ENCODE measurements around the gene ZSWIM3. TPM values are rescaled to one million over a fixed set of nuclear protein-coding genes. Genes with fewer than 3 reads are reported as not detected.

The ZSWIM3 gene
- total and polyA plus RNA-seq, 8 donors, result 0.46 to 2.2 (median 1.3) TPM

GRCh38 chr20:45832619-45833018, 24.8 kb upstream of the ZSWIM3 start:
- DNase-seq (no peak), ATAC-seq (no peak), FAIRE-seq (no peak)
- Histone ChIP-seq H3K27ac (peak overlapping the region in 1 of 4 donors; percentile 65), H3K9me3 (no peaks in the 10 kb centered on the region), H3K36me3 (no peaks in the 10 kb centered on the region), H3K27me3 (no peaks in the 10 kb centered on the region), H3K4me1 (no peaks in the 10 kb centered on the region), H3K4me3 (no peak overlapping the region)
- no peak for TF ChIP-seq CTCF (IDR thresholded peaks at IDR 0.05)
- 86 to 92% methylated on average over 4 of the region's 4 CpGs for WGBS, 2 donors
- intact Hi-C loops (cut with DNase I), result no loop called here

DNA sequence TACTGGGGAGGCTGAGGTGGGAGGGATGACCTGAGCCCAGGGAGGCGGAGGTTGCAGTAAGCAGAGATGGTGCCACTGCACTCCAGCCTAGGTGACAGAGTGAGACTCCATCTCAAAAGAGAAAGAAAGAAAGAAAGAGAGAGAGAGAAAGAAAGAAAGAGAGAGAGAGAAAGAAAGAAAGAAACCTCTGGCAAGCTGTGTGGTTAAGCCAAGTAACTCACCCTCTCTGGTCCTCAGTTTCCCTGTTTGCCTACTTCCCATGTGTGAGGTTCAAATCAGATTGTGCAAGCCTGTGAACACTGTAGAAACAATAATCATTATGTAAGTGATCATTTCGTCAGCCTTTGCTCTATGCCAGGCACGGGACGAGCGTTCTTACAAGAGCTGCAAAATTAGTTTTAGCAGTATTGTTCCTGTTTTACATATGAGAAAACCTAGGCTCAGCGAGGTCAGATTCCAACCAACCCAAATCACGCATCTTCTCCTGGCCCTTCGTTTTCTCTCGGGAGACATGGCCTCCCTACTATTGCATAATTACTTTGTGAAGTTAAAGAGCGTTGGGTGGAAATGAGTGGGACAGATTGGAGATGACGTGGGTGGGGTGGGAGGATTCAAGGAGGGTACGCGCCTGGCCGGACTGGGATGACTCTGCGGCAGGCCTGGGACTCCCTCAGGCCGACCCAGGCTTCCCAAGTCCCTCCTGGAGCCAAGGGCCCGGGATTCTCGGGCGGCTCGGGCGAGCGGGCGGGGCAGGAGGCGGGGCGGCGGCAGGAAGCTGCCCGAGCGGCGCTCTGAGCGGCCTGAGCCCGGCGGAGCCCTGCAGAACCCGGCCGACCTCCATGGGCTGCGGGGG, 24.2 kb upstream of the ZSWIM3 start, which contains the start of gene SNX21:
Gene SNX21, plus strand, starts transcription at position 770 of the 853 bp plus-strand sequence. CDS start 121 bp downstream, outside the sequence.
- no peak for TF ChIP-seq CTCF (IDR thresholded peaks at IDR 0.05)

GRCh38 chr20:45833883-45834796, 23.3 kb upstream of the ZSWIM3 start:
- 3 to 4% methylated on average over 38 to 71 of the region's 71 CpGs for WGBS, 2 donors
- H3K27me3 ChIP-seq, result no peaks in the 10 kb centered on the region
- H3K9me3 ChIP-seq, result no peaks in the 10 kb centered on the region
- no peak for TF ChIP-seq CTCF (IDR thresholded peaks at IDR 0.05)
- intact Hi-C loops (cut with DNase I), result no loop called here
- no peaks in the 10 kb centered on the region for H3K36me3 ChIP-seq
- ATAC-seq (peak; percentile 79 to 89 (median 84)), DNase-seq (peak; percentile 54 to 89 (median 72)), FAIRE-seq (no peak)
- peak overlapping the region; percentile 37 to 77 (median 70) for H3K27ac ChIP-seq
- peak overlapping the region; percentile 58 to 84 (median 72) for H3K4me3 ChIP-seq
- H3K4me1 ChIP-seq, result no peaks in the 10 kb centered on the region

More for the DNA sequence above, 24.2 kb upstream of the ZSWIM3 start, which contains the start of gene SNX21:
- DNase-seq (peak in 5 of 6 donors; percentile 63 to 84 (median 73)), FAIRE-seq (no peak), ATAC-seq (peak; percentile 89 to 92 (median 91))
- Histone ChIP-seq H3K4me1 (no peaks in the 10 kb centered on the region), H3K36me3 (no peaks in the 10 kb centered on the region), H3K27ac (peak within 1 kb of the TSS; percentile 37 to 77 (median 70)), H3K4me3 (peak within 1 kb of the TSS; percentile 58 to 84 (median 72)), H3K9me3 (no peaks in the 10 kb centered on the region), H3K27me3 (no peaks in the 10 kb centered on the region)
- intact Hi-C loops (cut with DNase I), result no loop called here
- WGBS, 2 donors, result 11 to 13% methylated on average over 28 to 35 of the region's 35 CpGs

- FAIRE-seq (no peak), ATAC-seq (no peak), DNase-seq (peak in 1 of 6 donors; percentile 61)
- WGBS, 2 donors, result 75 to 86% methylated on average over 14 of the region's 14 CpGs
- Histone ChIP-seq H3K4me3 (peak overlapping the region in 2 of 4 donors; percentile 73 to 84), H3K27ac (no peak overlapping the region), H3K4me1 (no peaks in the 10 kb centered on the region), H3K9me3 (no peaks in the 10 kb centered on the region), H3K27me3 (no peaks in the 10 kb centered on the region), H3K36me3 (no peaks in the 10 kb centered on the region)
- intact Hi-C loops (cut with DNase I), result no loop called here
- no peak for TF ChIP-seq CTCF (IDR thresholded peaks at IDR 0.05)
These were observed 22.6 kb upstream of the ZSWIM3 start for GRCh38 chr20:45834797-45835161.
